GM23338 (cell line): ENCODE measurements around the gene FGD4.

Experiments used
- CTCF ChIP-seq, 2 experiments: fragments of 200-600 bp in 1 of 2; sonication (generic) in 1 of 2; conservative IDR thresholded peaks; 2 replicates each; pipeline versions ENCODE4 v1.5.1 to v1.6.1; 2016 to 2017; ENCODE audit warnings: antibody characterized with exemption in 2 of 2, low read depth in 2 of 2, mild to moderate bottlenecking in 2 of 2, moderate library complexity in 1 of 2
- ETS1 ChIP-seq: IDR thresholded peaks from 2 replicates; pipeline ENCODE4 v1.6.1; 2016; ENCODE audit warnings: antibody characterized with exemption
- EZH2 ChIP-seq: fragments of 200-600 bp; sonication (generic); IDR thresholded peaks from one replicate; pipeline ENCODE4 v1.8.0; 2017; ENCODE audit warnings: antibody characterized with exemption, mild to moderate bottlenecking, low read depth; ENCODE audit not compliant: unreplicated experiment
- EZH2phosphoT487 ChIP-seq: fragments of 200-600 bp; sonication (generic); IDR thresholded peaks from one replicate; pipeline ENCODE4 v1.8.1; 2018; ENCODE audit warnings: antibody characterized with exemption; ENCODE audit not compliant: unreplicated experiment
- NANOG ChIP-seq: IDR thresholded peaks from 2 replicates; pipeline ENCODE4 v1.6.1; 2016; ENCODE audit warnings: antibody characterized with exemption, borderline replicate concordance
- POLR2AphosphoS5 ChIP-seq: IDR thresholded peaks from 2 replicates; pipeline ENCODE4 v1.6.1; 2016; ENCODE audit warnings: antibody characterized with exemption, low read depth
- REST ChIP-seq: IDR thresholded peaks from one replicate; pipeline ENCODE4 v1.6.1; 2018; ENCODE audit warnings: antibody characterized with exemption; ENCODE audit not compliant: unreplicated experiment

- TF ChIP-seq POLR2AphosphoS5 (no peak), CTCF (conservative IDR thresholded peaks at IDR 0.05; ENCODE audit: low read depth in 2 of 2) (no peak), EZH2phosphoT487 (no peak), EZH2 (no peak), NANOG (no peak), ETS1 (no peak), REST (no peak)
These were observed 136.1 kb downstream of the FGD4 start for GRCh38 chr12:32535288-32535999.
